Renal pelvis (tissue), 4 donors: ENCODE data around the gene BNC2. TPM values are rescaled to one million over a fixed set of nuclear protein-coding genes. Genes with fewer than 3 reads are reported as not detected.

ENCODE experiments used
- DNase-seq: peaks from one replicate; pipeline ENCODE4 v3.0.0-alpha.2; 2013
- polyA plus RNA-seq, 3 donors: library from polyadenylated mRNA; unstranded; fragments of 120-200 nt; gene quantifications; one replicate each; pipeline ENCODE4 v1.2.1, GENCODE V29; 2013; ENCODE audit not compliant: insufficient read length in 3 of 3

The BNC2 gene
- polyA plus RNA-seq, 3 donors, result 8.1 to 11.1 (median 10.5) TPM

DNA sequence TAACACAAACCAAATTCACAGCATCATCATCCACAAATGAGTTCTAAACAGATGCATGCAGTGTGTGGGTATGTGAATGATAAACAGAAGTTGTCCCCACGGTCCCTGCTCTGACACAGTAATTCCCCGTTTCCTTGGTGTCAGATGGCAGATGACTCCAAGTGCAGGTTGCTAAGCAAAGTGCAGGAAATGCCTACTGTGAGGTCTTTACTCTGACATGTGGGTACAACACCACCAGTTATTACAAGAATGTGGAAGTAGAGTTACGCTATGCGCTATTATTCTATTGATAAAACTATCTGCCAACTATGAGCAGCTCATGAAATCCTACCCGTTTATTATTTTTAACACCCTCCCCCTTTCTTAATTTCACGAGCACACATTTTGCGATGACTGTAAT, 448.9 kb downstream of the BNC2 start:
- no peak for DNase-seq

DNA sequence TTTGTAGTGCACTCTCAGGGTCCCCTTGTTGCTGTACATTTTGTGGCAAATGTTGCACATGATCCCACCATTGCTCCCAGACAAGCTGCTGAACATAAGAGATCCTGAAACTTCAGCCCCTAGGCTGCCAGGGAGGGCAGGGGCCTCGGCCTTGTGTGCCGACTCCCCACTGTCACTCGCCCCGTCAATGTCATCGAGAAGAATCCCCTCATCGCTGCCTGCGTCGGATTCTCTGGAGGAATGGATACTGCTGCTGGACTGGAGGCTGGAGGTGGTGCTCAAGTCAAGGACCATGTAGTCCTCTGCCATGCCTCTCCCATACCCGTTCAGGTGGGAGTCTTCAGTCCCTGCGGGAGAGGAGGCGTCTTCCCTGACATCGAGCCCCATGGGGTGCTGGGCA, 451.3 kb downstream of the BNC2 start:
- no peak for DNase-seq

DNA sequence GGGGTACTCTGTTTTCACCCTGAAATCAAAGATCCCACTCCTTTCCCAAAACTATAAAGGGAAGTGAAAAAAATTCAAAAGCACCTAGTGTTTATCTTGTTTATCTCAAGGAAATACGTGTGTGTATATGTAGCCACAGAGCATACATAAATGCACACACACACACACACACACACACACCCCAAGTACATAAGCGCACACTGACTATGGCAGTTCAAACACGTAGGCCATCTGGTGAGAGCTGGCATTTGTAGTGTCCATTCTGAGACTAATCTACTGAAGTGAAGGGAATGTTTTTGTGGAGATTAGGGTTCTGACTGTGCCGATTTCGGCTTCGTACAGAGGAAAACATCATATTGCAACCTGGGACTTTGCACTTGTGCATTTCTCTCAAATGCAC, 451.7 kb downstream of the BNC2 start:
- no peak for DNase-seq

DNA sequence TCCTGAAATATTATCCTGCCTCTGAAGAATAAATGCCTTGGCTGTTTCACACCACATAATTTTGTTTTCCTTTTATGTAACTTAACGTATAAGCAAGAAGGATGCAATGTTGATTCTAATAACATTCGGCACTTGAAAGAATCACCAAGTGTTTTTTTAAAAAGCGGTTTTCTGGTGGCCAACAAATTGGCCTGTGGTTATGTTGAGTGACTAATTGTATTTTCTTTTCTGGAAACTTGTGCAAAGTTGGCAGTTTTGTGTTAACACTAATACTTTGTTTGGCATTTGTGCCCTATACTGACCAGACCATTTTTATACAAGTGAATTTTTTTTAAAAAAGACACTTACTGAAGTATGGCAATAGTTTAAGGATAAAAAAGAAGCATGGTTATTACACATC, 452.7 kb downstream of the BNC2 start:
- no peak for DNase-seq

DNA sequence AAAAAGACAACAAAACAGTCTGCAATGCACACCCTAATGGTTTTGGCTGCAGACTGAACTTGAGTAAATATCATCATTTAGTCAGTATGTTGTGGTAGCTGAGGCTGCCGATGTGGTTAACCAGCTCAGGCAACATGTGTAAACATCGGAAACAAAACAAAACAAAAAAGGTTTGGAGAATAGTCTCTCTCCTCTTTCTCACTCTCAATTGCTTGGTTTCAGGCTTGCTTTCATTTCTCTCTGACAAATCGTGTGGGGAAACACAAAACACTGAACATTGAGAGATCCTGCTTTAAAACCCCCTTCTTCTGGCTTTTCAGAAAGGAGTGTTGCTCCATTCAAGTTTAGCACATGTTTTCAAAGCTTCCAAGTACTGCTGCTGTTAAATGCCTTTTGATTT, 453.3 kb downstream of the BNC2 start:
- no peak for DNase-seq

DNA sequence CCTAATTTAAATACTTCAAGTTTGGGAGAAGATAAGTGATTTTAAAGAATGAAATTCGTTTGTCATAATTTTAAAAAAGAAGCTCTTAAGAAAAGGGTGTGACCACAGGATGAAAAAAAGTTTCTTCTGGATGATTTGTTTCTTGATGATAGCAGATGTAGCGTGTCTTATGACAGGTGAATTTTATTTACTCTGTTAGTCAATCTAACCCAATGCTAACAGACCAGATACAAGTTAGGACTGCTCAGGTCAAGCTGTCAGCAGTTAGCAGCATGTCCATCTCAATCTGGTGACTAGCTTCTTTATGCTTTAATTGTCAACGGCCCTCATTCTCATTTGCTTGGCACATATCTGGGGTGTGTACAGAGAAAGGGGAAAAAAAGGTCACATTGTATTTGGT, 456.0 kb downstream of the BNC2 start:
- DNase-seq, result no peak

DNA sequence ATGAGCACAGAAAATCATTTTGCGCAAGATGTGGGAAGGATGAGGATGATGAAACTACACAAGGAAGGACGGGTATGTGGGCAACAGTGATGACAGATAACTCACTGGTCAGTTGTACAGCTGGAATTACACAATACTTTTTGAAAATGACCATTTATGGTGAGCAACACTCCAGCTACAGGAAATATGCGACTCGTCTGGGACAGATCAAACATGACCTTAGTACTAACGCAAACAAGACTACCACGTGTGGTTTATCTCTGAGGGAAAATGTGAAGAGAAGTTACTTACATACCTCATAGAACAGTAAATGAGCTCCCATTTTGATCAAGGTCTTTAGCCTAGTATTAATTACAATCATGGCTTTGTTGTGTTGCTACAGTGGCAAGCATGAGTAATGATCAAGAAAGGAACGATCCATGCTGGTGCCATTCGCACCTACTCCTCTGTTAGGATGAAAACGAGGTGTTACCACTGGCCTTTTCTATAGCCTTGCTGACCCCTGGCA, 456.9 kb downstream of the BNC2 start:
- no peak for DNase-seq

DNA sequence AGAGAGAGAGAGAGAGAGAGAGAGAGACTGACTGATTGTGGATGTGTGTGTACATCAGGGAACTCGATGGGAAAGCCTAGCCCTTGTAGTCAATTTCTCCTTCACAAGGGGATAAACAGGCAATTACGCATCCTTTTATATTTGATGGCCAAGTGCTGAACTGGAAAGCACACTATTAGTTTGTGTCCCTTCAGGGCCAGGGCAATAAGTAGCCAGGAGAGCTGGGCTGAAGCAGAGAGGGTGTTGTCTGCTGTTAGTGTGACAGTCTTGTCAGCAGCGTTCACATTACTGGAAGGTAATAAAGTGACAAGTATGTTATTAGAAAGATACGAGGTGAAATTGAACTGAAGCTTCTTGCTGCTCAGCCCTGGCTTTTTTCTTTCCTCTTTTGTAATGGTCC, 457.7 kb downstream of the BNC2 start:
- DNase-seq, result no peak

DNA sequence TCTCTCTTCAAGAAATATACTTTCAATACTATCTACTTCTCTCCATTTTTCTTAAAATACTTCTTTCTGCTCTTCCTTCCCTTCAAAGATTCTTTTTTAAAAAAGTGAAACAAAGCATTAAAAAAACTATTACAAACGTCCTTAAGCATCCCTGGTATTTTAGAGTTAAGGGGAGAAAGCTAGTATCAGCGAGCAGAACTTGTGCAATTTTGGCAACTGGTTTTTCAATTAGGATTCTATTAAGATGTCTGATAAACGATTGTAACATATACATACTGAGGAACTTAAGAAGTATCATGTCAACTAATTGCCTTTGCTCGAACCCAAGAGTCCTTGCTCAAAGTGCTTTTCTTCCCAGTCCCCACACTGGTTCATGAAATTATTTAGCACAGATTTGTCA, 459.2 kb downstream of the BNC2 start:
- DNase-seq, result no peak

DNA sequence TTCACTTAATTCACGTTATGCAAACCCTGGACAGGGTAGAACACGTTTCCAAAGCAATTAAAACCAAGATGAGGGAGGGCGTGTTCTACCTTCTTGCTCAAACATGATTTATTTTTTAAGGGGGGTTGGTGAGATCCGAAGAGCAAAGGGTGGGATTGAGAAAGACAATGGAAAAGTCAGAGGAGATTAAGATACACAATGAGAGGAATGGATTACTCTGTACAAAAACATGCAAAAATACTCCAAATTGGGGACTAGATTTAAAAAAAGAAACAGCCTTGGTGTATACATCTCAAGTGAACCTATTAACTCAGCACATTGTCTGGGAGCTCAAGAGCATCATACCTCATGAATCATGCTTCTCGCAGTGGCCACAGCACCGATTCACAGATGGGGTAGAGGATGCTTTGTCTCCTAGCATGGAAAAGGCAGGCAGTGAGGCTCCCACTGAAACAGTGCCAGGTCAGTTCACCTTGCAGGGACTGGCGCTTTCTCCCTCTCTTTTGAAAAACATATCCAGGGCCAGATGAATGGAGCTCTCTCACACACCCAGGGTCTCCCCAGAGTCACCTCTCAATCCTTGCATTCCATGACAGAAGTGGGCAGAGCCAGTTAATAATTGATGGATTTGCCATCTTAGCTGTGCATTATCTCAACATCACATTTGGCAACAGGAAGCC, 459.7 kb downstream of the BNC2 start:
- no peak for DNase-seq

DNA sequence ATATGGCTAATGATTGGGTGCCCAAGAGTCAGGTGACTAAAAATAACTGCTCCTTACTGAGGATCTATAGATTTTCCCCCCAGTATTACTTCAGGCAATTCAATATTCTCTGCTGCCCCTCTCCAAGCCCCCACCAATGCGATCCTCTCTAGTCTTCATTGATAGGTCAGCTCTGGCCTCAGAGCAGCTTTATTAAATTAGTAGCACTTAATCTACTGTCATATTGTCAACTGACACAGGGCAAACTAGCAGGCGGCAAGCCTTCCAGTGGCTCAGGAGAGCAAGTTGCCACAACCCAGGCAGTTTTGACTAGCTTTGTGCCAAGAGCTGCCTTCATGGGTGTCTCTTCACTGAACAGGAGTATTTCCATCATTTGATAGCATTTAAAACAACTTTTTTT, 462.9 kb downstream of the BNC2 start:
- no peak for DNase-seq

DNA sequence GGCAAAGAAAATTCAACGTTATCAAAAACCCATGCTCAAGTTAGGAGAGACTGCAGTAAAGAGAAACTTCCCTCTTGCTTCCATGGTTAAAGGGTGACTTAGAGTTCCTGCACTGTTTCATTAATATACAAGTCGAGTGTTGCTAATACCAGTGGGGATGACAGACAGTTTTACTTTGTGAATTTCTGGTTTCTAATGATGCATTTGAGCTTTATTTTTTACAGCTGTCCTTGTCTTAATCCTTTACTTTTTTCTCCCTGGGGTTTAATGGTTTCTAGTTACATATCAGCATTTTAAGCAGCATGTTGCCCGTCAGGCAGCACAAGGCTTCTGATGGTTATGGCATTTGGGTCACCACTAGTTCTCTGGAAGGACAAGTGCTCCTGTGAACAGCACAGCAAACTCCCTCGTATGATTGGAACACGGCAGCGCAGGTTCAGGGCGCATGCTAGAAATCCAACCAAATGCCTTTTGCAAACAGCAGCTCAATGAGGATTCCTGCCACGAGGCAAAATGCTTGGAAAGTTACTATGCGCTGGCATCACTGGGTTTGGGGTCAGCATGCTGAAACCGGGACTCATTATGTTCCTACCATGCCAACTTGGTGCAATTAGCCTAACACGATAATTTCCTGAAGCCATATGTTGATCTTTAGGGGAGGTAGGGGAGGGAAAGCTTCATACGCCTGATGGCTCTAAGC, 463.8 kb downstream of the BNC2 start:
- DNase-seq, result no peak

DNA sequence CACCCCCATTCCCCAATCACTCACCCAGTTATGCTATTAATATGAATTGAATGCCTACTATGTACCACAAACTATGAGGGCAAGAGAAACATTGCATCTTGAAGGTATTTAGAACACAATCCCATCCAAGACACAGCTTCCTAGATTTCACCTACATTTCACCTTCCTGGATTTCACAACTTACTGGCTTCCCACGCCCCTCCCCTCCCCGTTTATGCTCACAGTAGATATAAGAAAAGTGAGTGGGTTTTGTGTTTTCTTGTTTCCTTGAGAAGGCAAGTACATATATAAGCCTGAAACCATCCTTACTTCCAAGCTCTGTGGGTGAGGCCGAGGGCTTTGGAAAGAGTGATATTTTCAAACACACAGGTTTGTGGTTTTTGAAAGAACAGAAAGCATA, 465.0 kb downstream of the BNC2 start:
- no peak for DNase-seq

DNA sequence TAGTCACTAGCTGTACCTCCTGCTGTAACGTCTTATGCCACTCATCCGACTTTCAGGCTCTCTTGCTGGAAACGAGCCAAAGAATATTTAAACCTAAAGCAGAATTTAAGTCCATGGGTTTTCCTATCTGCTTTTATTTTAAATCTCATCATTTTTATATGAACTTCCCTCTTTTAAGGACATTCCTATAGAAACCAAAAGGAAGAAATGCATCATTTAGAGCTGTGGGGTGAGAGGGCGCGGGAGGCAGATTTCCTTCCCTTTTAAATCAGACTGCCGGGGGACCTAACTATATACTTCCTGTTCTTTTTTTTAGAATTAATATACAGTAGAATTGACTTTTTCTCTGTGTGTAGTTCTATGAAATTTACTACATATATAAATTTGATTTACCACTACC, 468.8 kb downstream of the BNC2 start:
- no peak for DNase-seq

DNA sequence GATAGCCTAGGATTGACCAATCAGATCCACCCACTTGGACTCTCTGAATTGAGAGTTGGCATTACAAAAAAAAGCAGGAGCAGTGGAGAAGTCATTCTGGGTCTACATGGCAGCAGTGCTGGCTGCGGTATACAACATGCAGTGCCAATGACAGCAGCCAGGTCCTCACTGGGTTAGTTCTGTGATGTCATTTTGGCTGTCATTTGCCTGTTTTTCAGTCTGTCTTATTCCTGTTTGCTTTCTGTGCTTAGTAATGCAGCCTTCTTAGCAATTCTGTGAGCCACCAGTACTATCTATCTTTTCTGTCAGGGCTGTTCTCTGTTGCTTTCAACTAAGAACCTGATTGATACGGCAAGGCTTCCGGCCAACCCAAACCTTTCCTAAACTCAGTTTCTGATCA, 471.8 kb downstream of the BNC2 start:
- DNase-seq, result no peak

DNA sequence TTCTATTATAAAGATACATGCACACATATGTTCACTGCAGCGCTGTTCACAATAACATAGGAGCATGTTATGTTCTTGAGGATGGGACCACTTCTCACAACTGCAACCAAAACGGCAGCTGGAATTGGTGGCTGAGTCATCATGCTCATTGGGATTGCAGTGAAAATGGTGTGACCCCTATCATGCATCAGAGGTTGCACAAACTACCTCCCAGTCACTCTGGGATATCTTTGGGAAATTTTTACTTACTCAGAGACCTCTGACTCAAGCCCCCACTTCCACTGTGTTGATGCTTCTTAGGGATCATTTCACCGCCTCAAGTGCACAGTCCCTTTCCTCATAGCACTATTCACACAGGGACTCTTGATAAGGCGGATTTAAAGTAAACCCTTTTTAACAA, 474.1 kb downstream of the BNC2 start:
- DNase-seq, result no peak

DNA sequence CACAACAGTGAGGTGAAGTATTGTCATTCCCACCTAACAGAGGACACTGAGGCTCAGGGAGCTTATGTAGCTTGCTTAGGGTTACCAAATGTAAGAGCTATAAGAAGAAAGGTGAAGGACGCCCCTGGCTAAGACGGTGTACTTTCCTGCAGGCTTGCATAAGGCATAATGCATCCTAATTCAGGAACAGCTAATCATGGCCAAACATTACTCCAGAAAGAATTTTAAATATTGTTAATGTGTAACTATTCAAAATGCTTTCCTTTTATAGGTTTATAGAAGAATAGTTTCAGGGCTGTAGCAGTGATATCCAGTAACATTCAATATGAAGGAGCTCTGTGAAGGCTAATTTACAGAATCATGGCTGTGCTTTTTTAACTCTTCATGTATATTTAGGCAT, 479.1 kb downstream of the BNC2 start:
- no peak for DNase-seq

DNA sequence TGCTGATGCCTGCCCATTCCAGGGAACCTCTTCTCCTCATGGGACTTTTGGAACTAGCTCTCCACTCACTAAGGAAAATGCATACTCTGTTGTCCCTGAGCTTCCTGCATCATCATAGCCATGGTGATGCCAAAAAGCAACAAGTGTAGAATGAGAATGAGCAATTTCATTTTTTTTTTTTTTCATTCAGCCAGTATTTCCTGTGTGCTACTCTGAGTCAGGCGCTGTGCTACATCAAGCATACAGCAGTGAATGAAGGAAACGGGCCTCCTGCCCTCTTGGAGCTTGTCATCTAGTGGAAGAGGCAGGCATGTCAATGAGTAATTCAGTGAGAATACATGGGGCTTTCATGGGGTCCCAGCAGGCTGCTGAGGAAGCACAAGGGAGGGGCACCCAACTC, 483.1 kb downstream of the BNC2 start:
- DNase-seq, result no peak

DNA sequence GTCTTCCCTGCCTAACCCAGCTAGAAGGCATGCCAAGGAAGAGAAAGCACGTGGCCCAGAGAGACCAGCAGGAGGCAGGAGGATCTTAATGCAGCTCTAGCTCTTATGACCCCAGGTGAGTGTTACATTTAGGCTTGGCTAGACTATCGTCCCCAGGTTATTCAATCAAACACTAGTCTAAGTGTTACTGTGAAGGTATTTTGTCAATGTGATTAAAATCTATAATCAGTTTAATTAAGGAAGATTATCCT, 483.7 kb downstream of the BNC2 start:
- DNase-seq, result no peak

DNA sequence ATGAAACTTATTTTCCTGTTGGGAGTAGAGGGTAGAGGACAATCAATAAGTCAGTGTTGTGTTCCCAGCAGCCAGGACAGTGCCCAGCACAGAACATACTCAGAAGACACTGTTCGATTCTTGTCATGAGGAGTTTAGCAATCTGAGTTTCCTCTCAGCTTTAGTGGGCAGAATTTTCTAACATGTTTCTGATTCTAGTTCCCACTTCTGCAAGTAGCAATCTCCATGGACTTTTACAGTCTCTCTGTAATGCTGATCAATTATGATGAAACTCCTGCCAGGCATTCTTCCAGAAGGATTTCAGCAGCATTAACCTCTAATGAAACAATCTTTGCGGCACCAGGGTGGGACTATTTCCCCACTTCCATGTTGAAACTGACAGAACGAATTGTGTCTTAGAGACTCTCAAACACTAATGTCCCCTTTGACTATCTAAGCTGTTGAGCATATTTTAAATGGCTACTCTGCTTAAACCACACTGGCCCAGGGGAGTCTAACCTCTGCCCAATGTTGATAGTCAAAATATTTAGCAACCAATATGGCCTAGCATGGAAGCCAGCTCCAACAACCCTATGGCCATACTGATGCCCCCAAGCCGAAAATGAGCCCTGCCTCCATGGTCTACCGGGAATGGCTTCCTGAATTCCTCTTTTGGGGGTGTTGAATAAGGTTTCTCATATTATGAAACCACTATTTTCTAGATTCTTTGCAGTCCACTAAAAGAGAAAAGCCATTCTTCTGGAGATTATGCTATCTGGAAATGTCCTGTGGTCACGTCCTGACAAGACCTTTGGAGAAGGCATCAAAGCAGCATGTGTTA, 484.3 kb downstream of the BNC2 start:
- DNase-seq, result no peak

DNA sequence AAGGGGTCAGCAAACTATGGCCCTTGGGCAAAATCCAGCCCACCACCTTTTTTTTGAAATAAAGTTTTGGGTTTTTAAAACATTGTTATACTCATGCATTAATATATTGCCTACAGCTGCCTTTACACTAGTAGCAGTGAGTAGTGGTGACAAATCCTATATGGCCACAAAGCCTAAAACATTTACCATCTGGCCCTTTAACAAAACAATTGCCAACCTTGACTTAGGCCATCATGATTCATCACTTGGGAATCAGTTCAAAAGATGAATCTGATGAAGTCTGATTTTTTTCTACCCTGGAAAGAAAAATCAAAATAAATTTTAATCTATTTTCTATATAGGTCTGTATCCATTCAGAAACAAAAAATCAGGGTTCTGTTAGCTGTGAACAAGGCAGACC, 484.9 kb downstream of the BNC2 start:
- DNase-seq, result no peak

DNA sequence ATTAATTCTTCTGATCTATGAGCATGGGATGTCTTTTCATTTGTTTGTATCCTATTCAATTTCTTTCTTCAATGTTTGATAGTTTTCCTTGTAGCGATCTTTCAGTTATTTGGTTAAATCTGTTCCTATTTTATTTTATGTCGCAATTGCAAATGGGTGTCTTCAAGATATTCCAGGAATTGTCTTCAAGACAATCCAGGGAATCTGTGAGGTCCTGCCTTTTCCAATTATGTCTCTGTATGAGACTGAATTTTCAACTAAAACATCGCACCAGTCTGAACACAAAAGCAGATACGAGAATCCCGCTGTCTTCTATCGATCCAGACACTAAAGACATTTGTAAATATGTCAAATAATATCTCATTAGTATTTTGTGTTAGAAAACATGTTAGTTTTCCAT, 485.5 kb downstream of the BNC2 start:
- no peak for DNase-seq

DNA sequence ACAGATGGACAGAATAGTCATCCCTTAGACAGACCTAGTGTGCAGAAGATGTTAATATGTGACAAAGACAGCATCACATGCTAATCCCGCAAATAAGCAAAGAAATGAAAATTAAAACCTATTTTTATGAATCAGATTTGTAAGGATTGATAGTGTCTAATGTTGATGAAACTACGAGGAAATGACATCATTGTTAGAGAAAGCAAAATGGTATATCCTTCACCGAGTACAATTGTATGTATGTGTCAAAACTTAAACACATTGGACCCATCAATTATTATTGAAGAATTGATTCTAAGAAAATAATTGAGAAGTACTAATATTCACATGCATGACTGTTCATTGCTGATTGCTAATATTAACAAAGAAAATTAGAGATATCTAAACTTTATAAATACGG, 493.2 kb downstream of the BNC2 start:
- DNase-seq, result no peak
